Measurements from ENCODE around the gene BRCA2.

BRCA2 gene

GRCh38 chr13:32300920-32301319 is 14.4 kb upstream of the BRCA2 start:
- H2AFZ ChIP-seq (ENCODE audit: low read length) = no peak overlapping the region
- H2AK5ac ChIP-seq (ENCODE audit: low read depth, low read length) = no peak overlapping the region

GRCh38 chr13:32302461-32302860 is 12.8 kb upstream of the BRCA2 start:
- H3K4ac ChIP-seq (ENCODE audit: low read length) = no peak overlapping the region
- H3K9me3 ChIP-seq (replicated peaks in 1 of 2; ENCODE audit: control insufficient read depth in 2 of 2, insufficient read depth in 1 of 2, low read depth in 1 of 2, low read length in 2 of 2) = no peaks in the 10 kb centered on the region
- H2BK5ac ChIP-seq (ENCODE audit: low read length) = no peak overlapping the region
- H3K18ac ChIP-seq (ENCODE audit: low read length) = no peak overlapping the region
- no CpG with 5 or more reads among the region's 2 CpGs for WGBS, 2 donors (ENCODE audit: extremely low coverage in 2 of 2, insufficient read length in 2 of 2, insufficient replicate concordance in 1 of 2)
- no peak overlapping the region for H2AK5ac ChIP-seq (ENCODE audit: low read depth, low read length)
- no peak overlapping the region for H4K8ac ChIP-seq (ENCODE audit: low read depth, low read length)
- no peak overlapping the region for H3K9ac ChIP-seq (ENCODE audit: low read depth, low read length, poor library complexity)
- no peaks in the 10 kb centered on the region for H3K36me3 ChIP-seq (replicated peaks in 1 of 2; ENCODE audit: control insufficient read depth in 2 of 2, insufficient read depth in 2 of 2, low read length in 2 of 2)
- H2BK12ac ChIP-seq (ENCODE audit: low read length) = no peak overlapping the region
- DNase-seq (ENCODE audit: low spot score) = no peak
- H3K79me1 ChIP-seq (ENCODE audit: low read depth, low read length) = no peaks in the 10 kb centered on the region
- no peak overlapping the region for H4K91ac ChIP-seq (ENCODE audit: low read depth, low read length, poor library complexity)
- H3K27me3 ChIP-seq (ENCODE audit: control insufficient read depth in 3 of 3, insufficient read depth in 3 of 3, low read depth in 1 of 3, low read length in 3 of 3) = no peaks in the 10 kb centered on the region
- H3K27ac ChIP-seq (replicated peaks; ENCODE audit: low read length) = no peak overlapping the region
- no peak overlapping the region for H3K23ac ChIP-seq (ENCODE audit: low read depth, low read length, poor library complexity)
- no peak overlapping the region for H3K4me3 ChIP-seq (ENCODE audit: low read length in 2 of 2)
- no peak overlapping the region for H2BK15ac ChIP-seq (ENCODE audit: low read length)
- no peak overlapping the region for H2AFZ ChIP-seq (ENCODE audit: low read length)
- H3K4me2 ChIP-seq (ENCODE audit: insufficient read depth, low read length, poor library complexity, severe bottlenecking) = no peak overlapping the region
- H3K4me1 ChIP-seq (ENCODE audit: control insufficient read depth in 2 of 2, insufficient read depth in 1 of 2, low read depth in 1 of 2, low read length in 2 of 2) = peaks cover 0 to 2% of the 10 kb centered on the region in 2 donors
- no peak overlapping the region for H3K14ac ChIP-seq (ENCODE audit: low read length)
- H2BK120ac ChIP-seq (ENCODE audit: low read depth, low read length) = no peak overlapping the region

More at GRCh38 chr13:32300920-32301319, 14.4 kb upstream of the BRCA2 start:
- Histone ChIP-seq H4K8ac (ENCODE audit: low read depth, low read length) (no peak overlapping the region), H2BK5ac (ENCODE audit: low read length) (no peak overlapping the region), H2BK12ac (ENCODE audit: low read length) (no peak overlapping the region), H3K4me2 (ENCODE audit: insufficient read depth, low read length, poor library complexity, severe bottlenecking) (no peak overlapping the region), H3K4me1 (ENCODE audit: control insufficient read depth in 2 of 2, insufficient read depth in 1 of 2, low read depth in 1 of 2, low read length in 2 of 2) (peaks cover 0 to 2% of the 10 kb centered on the region in 2 donors), H3K79me1 (ENCODE audit: low read depth, low read length) (no peaks in the 10 kb centered on the region), H3K18ac (ENCODE audit: low read length) (no peak overlapping the region), H3K4me3 (ENCODE audit: low read length in 2 of 2) (no peak overlapping the region), H3K27me3 (ENCODE audit: control insufficient read depth in 3 of 3, insufficient read depth in 3 of 3, low read depth in 1 of 3, low read length in 3 of 3) (no peaks in the 10 kb centered on the region), H3K27ac (replicated peaks; ENCODE audit: low read length) (no peak overlapping the region), H3K14ac (ENCODE audit: low read length) (no peak overlapping the region), H4K91ac (ENCODE audit: low read depth, low read length, poor library complexity) (no peak overlapping the region), H2BK120ac (ENCODE audit: low read depth, low read length) (no peak overlapping the region), H3K36me3 (replicated peaks in 1 of 2; ENCODE audit: control insufficient read depth in 2 of 2, insufficient read depth in 2 of 2, low read length in 2 of 2) (no peaks in the 10 kb centered on the region), H2BK15ac (ENCODE audit: low read length) (no peak overlapping the region), H3K9me3 (replicated peaks in 1 of 2; ENCODE audit: control insufficient read depth in 2 of 2, insufficient read depth in 1 of 2, low read depth in 1 of 2, low read length in 2 of 2) (no peaks in the 10 kb centered on the region), H3K4ac (ENCODE audit: low read length) (no peak overlapping the region), H3K9ac (ENCODE audit: low read depth, low read length, poor library complexity) (no peak overlapping the region), H3K23ac (ENCODE audit: low read depth, low read length, poor library complexity) (no peak overlapping the region)
- no peak for DNase-seq (ENCODE audit: low spot score)
- WGBS, 2 donors (ENCODE audit: extremely low coverage in 2 of 2, insufficient read length in 2 of 2, insufficient replicate concordance in 1 of 2) = no CpG with 5 or more reads among the region's 1 CpG

- Histone ChIP-seq H3K18ac (ENCODE audit: low read length) (no peak overlapping the region), H2BK15ac (ENCODE audit: low read length) (no peak overlapping the region), H4K91ac (ENCODE audit: low read depth, low read length, poor library complexity) (no peak overlapping the region), H2BK5ac (ENCODE audit: low read length) (no peak overlapping the region), H3K9ac (ENCODE audit: low read depth, low read length, poor library complexity) (no peak overlapping the region), H2BK12ac (ENCODE audit: low read length) (no peak overlapping the region), H3K79me1 (ENCODE audit: low read depth, low read length) (no peaks in the 10 kb centered on the region), H3K4me3 (ENCODE audit: low read length in 2 of 2) (no peak overlapping the region), H3K4me2 (ENCODE audit: insufficient read depth, low read length, poor library complexity, severe bottlenecking) (no peak overlapping the region), H2BK120ac (ENCODE audit: low read depth, low read length) (no peak overlapping the region), H3K36me3 (replicated peaks in 1 of 2; ENCODE audit: control insufficient read depth in 2 of 2, insufficient read depth in 2 of 2, low read length in 2 of 2) (no peaks in the 10 kb centered on the region), H4K8ac (ENCODE audit: low read depth, low read length) (no peak overlapping the region), H3K27ac (replicated peaks; ENCODE audit: low read length) (no peak overlapping the region), H2AFZ (ENCODE audit: low read length) (no peak overlapping the region), H2AK5ac (ENCODE audit: low read depth, low read length) (no peak overlapping the region), H3K14ac (ENCODE audit: low read length) (no peak overlapping the region), H3K4me1 (ENCODE audit: control insufficient read depth in 2 of 2, insufficient read depth in 1 of 2, low read depth in 1 of 2, low read length in 2 of 2) (no peaks in the 10 kb centered on the region), H3K27me3 (ENCODE audit: control insufficient read depth in 3 of 3, insufficient read depth in 3 of 3, low read depth in 1 of 3, low read length in 3 of 3) (no peaks in the 10 kb centered on the region), H3K9me3 (replicated peaks in 1 of 2; ENCODE audit: control insufficient read depth in 2 of 2, insufficient read depth in 1 of 2, low read depth in 1 of 2, low read length in 2 of 2) (no peaks in the 10 kb centered on the region), H3K4ac (ENCODE audit: low read length) (no peak overlapping the region), H3K23ac (ENCODE audit: low read depth, low read length, poor library complexity) (no peak overlapping the region)
- DNase-seq (ENCODE audit: low spot score) = no peak
These were observed 9.7 kb upstream of the BRCA2 start for GRCh38 chr13:32305646-32306045.

GRCh38 chr13:32309312-32310133 is 5.8 kb upstream of the BRCA2 start:
- no peak for DNase-seq (ENCODE audit: low spot score)

More at GRCh38 chr13:32309312-32310133, 5.8 kb upstream of the BRCA2 start:
- Histone ChIP-seq H2BK120ac (ENCODE audit: low read depth, low read length) (no peak overlapping the region), H3K9me3 (replicated peaks in 1 of 2; ENCODE audit: control insufficient read depth in 2 of 2, insufficient read depth in 1 of 2, low read depth in 1 of 2, low read length in 2 of 2) (no peaks in the 10 kb centered on the region), H3K14ac (ENCODE audit: low read length) (no peak overlapping the region), H3K36me3 (replicated peaks in 1 of 2; ENCODE audit: control insufficient read depth in 2 of 2, insufficient read depth in 2 of 2, low read length in 2 of 2) (no peaks in the 10 kb centered on the region), H2AK5ac (ENCODE audit: low read depth, low read length) (no peak overlapping the region), H3K23ac (ENCODE audit: low read depth, low read length, poor library complexity) (no peak overlapping the region), H2AFZ (ENCODE audit: low read length) (peak overlapping the region; percentile 30), H3K4me2 (ENCODE audit: insufficient read depth, low read length, poor library complexity, severe bottlenecking) (no peak overlapping the region), H3K18ac (ENCODE audit: low read length) (no peak overlapping the region), H3K27ac (replicated peaks; ENCODE audit: low read length) (no peak overlapping the region), H4K8ac (ENCODE audit: low read depth, low read length) (no peak overlapping the region), H3K4ac (ENCODE audit: low read length) (no peak overlapping the region), H2BK15ac (ENCODE audit: low read length) (no peak overlapping the region), H3K27me3 (ENCODE audit: control insufficient read depth in 3 of 3, insufficient read depth in 3 of 3, low read depth in 1 of 3, low read length in 3 of 3) (no peaks in the 10 kb centered on the region), H4K91ac (ENCODE audit: low read depth, low read length, poor library complexity) (no peak overlapping the region), H3K79me1 (ENCODE audit: low read depth, low read length) (no peaks in the 10 kb centered on the region), H3K4me1 (ENCODE audit: control insufficient read depth in 2 of 2, insufficient read depth in 1 of 2, low read depth in 1 of 2, low read length in 2 of 2) (no peaks in the 10 kb centered on the region), H2BK5ac (ENCODE audit: low read length) (no peak overlapping the region), H3K4me3 (ENCODE audit: low read length in 2 of 2) (no peak overlapping the region), H3K9ac (ENCODE audit: low read depth, low read length, poor library complexity) (no peak overlapping the region), H2BK12ac (ENCODE audit: low read length) (no peak overlapping the region)
- no CpG with 5 or more reads among the region's 10 CpGs for WGBS, 2 donors (ENCODE audit: extremely low coverage in 2 of 2, insufficient read length in 2 of 2, insufficient replicate concordance in 1 of 2)

Data from neuronal stem cell (in vitro differentiated cells).